GM12872 (cell line): ENCODE measurements around the gene PNMA3.
"Not testable (repeated sequence)": the region's sequence is repeated elsewhere in the genome, so short reads cannot be mapped to it uniquely, and the experiment has no call there.

Experiments used
- TF ChIP-seq, protein P1 (sequence below): IDR thresholded peaks from 3 replicates; pipeline ENCODE4 v1.5.1; 2011; ENCODE audit warnings: low read depth, mild to moderate bottlenecking, low read length, moderate library complexity; ENCODE audit not compliant: insufficient read depth

The PNMA3 gene

GRCh38 chrX:153065389-153065788 is 9.1 kb downstream of the PNMA3 start:
- TF ChIP-seq, protein P1, sequence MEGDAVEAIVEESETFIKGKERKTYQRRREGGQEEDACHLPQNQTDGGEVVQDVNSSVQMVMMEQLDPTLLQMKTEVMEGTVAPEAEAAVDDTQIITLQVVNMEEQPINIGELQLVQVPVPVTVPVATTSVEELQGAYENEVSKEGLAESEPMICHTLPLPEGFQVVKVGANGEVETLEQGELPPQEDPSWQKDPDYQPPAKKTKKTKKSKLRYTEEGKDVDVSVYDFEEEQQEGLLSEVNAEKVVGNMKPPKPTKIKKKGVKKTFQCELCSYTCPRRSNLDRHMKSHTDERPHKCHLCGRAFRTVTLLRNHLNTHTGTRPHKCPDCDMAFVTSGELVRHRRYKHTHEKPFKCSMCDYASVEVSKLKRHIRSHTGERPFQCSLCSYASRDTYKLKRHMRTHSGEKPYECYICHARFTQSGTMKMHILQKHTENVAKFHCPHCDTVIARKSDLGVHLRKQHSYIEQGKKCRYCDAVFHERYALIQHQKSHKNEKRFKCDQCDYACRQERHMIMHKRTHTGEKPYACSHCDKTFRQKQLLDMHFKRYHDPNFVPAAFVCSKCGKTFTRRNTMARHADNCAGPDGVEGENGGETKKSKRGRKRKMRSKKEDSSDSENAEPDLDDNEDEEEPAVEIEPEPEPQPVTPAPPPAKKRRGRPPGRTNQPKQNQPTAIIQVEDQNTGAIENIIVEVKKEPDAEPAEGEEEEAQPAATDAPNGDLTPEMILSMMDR, result no peak

- TF ChIP-seq, protein P1, result not testable (repeated sequence)
Measured at GRCh38 chrX:153071909-153072583, 15.8 kb downstream of the PNMA3 start, which contains the start of gene PNMA6A. Gene PNMA6A, plus strand, starts transcription at chrX:153072454. Its CDS starts 609 bp downstream, at chrX:153073063.

- TF ChIP-seq, protein P1, result no peak
Measured at GRCh38 chrX:153074262-153074899, 18.1 kb downstream of the PNMA3 start.

DNA sequence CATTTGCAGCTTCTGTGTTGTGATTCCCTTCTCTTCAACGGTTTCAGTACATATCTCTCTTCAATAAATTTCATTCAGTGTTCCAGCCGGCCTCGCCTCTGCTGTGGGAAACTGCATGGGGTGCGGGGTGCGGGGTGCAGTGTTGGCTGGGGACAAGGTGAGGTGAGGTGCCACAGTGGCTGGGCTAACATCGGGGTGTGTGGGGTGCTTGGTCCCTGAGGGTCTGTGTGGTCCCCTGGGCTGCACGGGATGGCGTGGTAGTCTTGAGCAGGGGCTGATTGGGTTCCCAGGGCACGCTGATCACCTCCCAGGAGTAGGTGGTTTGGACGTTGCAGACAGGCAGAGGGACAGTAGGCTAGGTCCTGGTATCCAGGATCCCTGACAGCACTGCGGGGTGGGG is 18.7 kb downstream of the PNMA3 start:
- TF ChIP-seq, protein P1, result no peak

DNA sequence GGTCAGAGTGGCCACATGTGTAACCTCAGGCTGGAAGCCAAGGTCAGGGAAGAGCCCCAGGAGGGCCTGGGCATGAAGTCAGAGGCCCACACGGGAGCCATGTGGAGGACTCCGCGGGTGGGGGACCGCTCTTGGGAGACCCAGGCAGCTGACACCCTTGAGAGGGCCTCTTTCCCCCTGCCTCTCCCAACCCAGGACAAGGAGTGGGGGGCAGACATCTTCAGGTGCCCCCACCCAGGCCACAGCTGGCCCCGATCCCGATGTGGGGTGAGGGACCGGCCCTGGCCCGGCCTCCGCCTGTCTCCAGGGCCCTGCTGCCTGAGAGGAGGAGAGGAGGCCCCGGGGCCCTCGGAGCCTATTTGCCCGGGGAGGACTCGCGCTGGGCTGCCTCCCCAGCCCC is 19.1 kb downstream of the PNMA3 start:
- TF ChIP-seq, protein P1, result no peak

DNA sequence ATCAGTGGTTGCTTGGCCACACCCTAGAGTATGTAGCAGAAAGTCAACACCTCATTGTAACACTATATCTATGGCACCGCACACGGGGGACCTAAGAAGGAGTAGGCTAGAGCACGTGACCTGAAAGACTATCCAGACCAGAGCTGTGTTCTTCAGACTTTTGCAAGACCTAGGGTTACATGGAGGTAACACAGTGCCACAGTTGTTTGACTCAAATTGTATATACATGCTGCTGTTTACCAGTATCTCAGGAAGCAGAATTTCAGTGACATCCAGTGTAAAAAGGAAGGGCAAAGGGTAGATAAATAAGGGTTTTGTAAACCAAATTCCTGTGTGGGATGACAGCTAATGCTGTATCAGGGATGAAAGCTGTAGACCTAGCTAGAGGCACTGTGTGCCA is 46.1 kb downstream of the PNMA3 start:
- TF ChIP-seq, protein P1, result no peak
